ENCODE results near the gene CHIC2.

The CHIC2 gene

GRCh38 chr4:54090804-54091623 is 26.6 kb upstream of the CHIC2 start:
- DNase-seq (ENCODE audit: extremely low read depth, insufficient read length) = no peak
- TF ChIP-seq CTCF (IDR thresholded peaks at IDR 0.05; ENCODE audit: insufficient read depth, low read length, poor library complexity, severe bottlenecking) = no peak
- H3K36me3 ChIP-seq (ENCODE audit: control insufficient read depth, insufficient read depth, low read length) = no peaks in the 10 kb centered on the region
- peaks cover 4% of the 10 kb centered on the region for H3K27me3 ChIP-seq (replicated peaks; ENCODE audit: control insufficient read depth, insufficient read depth, low read length)
- H3K4me3 ChIP-seq (replicated peaks; ENCODE audit: low read depth, low read length) = peak overlapping the region; percentile 56

GRCh38 chr4:54090404-54090803 is 26.0 kb upstream of the CHIC2 start:
- Histone ChIP-seq H3K4me3 (replicated peaks; ENCODE audit: low read depth, low read length) (no peak overlapping the region), H3K36me3 (ENCODE audit: control insufficient read depth, insufficient read depth, low read length) (no peaks in the 10 kb centered on the region), H3K27me3 (replicated peaks; ENCODE audit: control insufficient read depth, insufficient read depth, low read length) (peaks cover 3% of the 10 kb centered on the region)
- TF ChIP-seq CTCF (IDR thresholded peaks at IDR 0.05; ENCODE audit: insufficient read depth, low read length, poor library complexity, severe bottlenecking) = no peak
- DNase-seq (ENCODE audit: extremely low read depth, insufficient read length) = no peak

GRCh38 chr4:54089875-54090274 is 25.5 kb upstream of the CHIC2 start:
- Histone ChIP-seq H3K4me3 (replicated peaks; ENCODE audit: low read depth, low read length) (no peak overlapping the region), H3K36me3 (ENCODE audit: control insufficient read depth, insufficient read depth, low read length) (no peaks in the 10 kb centered on the region), H3K27me3 (replicated peaks; ENCODE audit: control insufficient read depth, insufficient read depth, low read length) (no peaks in the 10 kb centered on the region; the same call in 1 of the 2 replicates)
- no peak for DNase-seq (ENCODE audit: extremely low read depth, insufficient read length)
- TF ChIP-seq CTCF (IDR thresholded peaks at IDR 0.05; ENCODE audit: insufficient read depth, low read length, poor library complexity, severe bottlenecking) = no peak

GRCh38 chr4:54085284-54085683 is 20.9 kb upstream of the CHIC2 start:
- Histone ChIP-seq H3K4me3 (replicated peaks; ENCODE audit: low read depth, low read length) (no peak overlapping the region), H3K36me3 (ENCODE audit: control insufficient read depth, insufficient read depth, low read length) (no peaks in the 10 kb centered on the region), H3K27me3 (replicated peaks; ENCODE audit: control insufficient read depth, insufficient read depth, low read length) (no peaks in the 10 kb centered on the region)
- DNase-seq (ENCODE audit: extremely low read depth, insufficient read length) = no peak
- TF ChIP-seq CTCF (IDR thresholded peaks at IDR 0.05; ENCODE audit: insufficient read depth, low read length, poor library complexity, severe bottlenecking) = no peak

- DNase-seq (ENCODE audit: extremely low read depth, insufficient read length) = no peak
- H3K27me3 ChIP-seq (replicated peaks; ENCODE audit: control insufficient read depth, insufficient read depth, low read length) = no peaks in the 10 kb centered on the region; the same call in 1 of the 2 replicates
- no peak overlapping the region for H3K4me3 ChIP-seq (replicated peaks; ENCODE audit: low read depth, low read length)
- no peaks in the 10 kb centered on the region for H3K36me3 ChIP-seq (ENCODE audit: control insufficient read depth, insufficient read depth, low read length)
- no peak for TF ChIP-seq CTCF (IDR thresholded peaks at IDR 0.05; ENCODE audit: insufficient read depth, low read length, poor library complexity, severe bottlenecking)
Measured at GRCh38 chr4:54082168-54082567, 17.8 kb upstream of the CHIC2 start.
